HG03558 (cell line): ENCODE results near the gene PRKN.

Experiments
- ATAC-seq: cut with Tn5 transposase; IDR thresholded peaks from one replicate; pipeline ENCODE4 v1.9.1; 2021; ENCODE audit warnings: moderate number of reproducible peaks; ENCODE audit not compliant: unreplicated experiment; ENCODE audit errors: extremely low read depth

Gene PRKN

DNA sequence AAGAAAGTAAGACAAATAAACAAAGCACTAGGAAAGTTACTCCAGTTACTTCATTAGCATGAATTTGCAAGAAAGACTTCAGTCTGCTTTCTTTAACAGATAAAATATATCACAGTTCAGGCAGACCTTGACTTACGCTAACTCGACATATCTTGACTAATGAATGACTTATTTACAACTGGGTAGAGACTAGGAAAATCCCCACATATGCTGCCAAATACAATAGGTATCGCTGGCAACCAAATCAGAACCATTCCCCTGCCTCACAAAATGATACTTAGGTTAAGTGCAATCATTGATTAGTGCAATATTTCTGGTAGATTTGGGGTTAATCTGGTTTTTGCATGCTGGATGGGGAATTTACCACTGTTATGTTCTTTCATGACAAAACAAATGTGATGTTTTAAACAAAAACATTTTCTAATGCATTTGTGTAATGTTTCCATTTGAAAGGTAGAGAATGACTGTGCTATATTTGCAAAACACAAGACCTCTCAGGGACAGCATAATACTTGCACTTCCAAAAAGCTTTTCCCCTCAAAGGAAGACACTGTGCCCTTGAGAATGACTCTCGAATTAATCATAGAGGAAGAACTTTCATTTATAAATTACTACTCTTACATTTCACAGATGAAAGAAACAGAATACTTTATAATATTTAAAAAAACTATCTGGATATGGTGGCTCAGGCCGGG is 101.6 kb downstream of the PRKN start:
- ATAC-seq: no peak

DNA sequence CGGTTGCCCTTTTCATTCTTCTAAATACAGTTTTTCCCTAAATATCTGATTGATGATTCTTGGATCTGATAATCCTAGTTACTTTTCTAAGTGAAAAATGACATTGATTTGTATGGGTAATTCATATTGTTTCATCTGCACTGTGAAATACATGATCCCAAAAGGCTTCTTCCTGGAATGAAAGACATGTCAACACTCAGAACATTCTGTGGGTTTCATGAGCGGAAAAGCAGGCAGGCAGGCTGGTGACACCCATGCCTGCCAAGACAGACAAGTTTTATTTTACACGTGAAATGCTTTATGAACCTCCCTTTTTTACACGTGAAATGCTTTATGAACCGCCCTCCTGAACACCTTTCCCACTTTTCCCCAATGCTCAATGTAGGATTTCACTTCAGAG is 105.0 kb downstream of the PRKN start:
- ATAC-seq: no peak

DNA sequence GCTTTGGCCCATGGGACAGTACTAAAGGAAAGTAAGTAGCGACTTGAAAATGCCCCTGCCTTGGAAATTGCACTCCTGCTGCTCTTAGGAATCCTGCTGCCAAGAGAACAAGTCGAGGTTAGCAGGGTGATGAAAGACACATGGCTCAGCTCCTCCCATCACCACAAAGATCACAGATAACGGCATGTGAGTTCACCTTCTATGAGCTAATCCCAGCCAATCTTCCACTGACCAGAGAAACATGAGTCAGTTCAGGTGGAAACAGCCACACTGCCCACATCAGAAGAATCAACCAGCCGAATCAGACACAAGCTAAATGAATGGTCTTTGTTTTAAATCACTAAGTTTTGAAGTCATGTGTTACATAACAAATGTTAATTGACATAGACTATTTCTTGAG is 106.3 kb downstream of the PRKN start:
- no peak for ATAC-seq

DNA sequence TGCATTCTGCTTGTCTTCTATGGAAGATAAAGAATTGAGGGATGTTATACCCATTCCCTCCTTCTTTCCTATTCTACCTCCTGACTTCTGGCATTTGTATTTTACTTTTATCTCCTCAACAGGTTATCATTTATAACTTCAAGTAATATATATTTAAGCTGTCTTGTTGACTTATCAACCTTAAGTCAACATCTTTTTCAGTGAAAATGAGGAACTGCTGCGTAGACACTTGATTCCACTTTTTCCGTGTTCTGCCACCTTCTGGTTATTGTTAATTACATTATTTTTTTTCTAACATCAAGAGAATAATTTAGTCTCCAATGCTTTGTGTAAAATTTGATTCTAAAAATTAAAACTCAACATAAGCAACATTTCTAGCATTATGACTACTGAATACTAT is 107.5 kb downstream of the PRKN start:
- no peak for ATAC-seq

DNA sequence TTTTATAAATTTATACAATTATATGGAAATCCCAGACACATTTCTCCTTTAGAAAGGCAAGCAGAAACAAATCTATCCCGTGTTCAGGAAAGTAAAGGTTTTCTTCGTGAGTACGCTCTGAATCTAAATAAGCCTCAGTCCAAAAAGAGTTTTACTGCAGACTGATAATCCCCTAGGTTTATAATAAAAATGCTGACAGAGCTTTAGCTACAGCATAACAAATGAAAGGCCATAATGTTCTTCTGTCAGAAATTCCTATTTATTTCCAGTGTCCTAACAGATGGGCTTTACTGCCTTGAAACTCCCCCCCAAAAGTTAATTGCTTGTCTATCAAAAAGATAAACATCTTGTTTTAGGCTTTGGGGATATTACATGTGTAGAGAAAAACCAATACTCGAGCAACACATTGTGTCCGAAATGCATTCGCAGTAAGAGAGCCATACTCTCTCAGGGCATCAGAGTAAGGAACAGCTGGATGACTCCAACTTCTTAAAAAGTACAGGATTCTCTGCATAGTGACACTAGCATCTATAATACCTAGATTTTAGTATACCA is 109.0 kb downstream of the PRKN start:
- no peak for ATAC-seq

DNA sequence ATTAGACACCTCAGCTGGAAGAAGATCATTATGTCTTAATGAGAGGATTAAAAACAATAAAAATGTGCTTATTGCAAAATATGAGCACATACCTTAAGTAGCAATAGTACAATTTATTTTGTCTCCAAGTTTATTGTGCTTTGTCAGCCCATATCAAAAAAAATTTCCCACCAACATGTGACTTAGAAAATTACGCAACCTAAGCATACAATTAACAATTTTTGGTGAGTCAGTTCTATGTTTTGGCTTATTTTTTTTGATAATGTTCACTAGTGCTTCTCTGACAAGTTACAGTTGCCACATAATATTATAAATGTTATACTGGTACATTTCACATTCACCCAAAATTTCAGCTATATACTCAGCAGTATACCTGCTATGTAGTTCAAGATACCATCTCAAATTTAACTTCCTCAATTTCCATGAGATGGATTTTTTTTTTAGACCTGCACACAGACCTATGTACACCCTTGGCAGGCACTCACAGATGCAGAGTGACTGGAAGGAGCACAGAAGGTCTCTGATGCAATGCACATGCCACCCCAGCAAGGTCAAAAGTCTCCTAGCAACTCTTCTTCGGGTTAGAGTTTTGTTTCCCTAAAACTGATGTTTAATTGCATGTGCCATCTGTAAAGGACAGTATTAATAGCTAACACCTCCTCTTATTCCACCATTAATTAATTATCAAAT is 112.4 kb downstream of the PRKN start:
- no peak for ATAC-seq

DNA sequence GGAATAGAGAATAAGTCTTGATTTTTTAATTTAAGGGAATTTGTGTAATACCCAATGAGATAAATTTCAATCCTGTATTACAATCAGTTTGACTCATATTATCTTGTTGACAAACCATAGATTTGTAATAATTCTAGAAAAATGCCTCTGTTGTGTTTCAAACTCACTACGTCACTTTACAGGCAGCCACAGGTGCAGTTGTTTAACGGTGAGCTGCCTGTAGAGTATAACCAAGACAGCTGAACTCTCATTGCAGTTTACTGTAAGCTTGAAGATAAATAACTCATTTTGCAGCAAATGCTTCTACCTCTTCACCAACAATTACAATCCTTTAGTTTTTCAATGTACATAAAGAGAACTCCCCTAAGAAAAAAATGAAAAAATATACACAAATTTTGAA is 114.3 kb downstream of the PRKN start:
- no peak for ATAC-seq

DNA sequence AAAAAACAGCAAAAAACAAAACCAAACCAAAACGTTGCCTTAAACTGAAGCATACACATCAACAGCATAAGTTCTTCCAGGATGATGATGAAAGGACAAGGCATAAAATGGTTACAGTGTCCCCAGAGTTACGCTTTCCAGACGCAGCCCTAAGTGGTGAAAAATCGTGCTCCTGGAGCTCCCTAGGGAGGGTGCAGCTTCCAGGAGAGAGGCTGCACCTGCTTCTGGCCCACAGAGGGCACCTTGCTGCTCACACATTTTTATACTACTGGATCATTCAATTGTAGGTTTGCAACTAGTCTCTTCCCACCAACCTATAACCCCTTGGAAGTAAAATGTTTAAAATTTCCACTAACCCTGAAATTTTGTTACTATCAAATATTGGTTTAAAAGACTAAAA is 115.0 kb downstream of the PRKN start:
- no peak for ATAC-seq

DNA sequence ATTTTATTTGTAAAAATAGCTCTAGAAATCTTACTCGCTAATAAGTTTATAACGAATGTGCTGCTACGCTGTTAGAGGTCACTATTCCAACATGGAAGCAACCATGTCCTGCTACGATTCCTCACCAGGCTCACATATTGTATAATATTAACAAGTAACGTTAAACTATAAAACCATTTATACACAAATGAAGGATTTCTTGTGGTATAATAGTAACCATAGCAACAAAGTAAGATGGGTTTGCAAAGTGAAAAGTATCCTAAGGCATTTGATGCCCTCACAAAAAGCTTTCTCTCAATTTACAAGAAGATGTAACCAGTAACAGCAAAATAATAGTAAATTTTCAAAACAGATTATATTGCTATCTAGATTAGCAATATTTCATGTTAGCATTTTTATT is 117.2 kb downstream of the PRKN start:
- no peak for ATAC-seq

DNA sequence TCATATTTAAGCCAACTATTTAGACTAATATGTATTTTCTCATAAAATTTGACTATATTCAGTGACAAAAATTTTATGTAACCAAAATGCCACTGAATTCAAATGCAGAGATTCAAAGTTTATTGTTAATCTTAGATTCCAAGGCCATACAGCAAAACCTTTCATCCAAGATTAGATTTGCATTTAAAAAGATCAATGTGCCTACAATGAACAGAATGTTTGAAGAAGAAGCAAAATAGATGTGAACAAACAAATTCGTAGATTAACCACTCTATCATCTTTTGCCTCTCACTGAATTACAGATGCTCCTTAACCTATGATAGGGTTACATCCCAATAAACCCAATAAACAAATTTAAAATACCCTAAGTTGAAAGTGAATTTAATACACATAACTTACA is 121.7 kb downstream of the PRKN start:
- ATAC-seq: no peak

DNA sequence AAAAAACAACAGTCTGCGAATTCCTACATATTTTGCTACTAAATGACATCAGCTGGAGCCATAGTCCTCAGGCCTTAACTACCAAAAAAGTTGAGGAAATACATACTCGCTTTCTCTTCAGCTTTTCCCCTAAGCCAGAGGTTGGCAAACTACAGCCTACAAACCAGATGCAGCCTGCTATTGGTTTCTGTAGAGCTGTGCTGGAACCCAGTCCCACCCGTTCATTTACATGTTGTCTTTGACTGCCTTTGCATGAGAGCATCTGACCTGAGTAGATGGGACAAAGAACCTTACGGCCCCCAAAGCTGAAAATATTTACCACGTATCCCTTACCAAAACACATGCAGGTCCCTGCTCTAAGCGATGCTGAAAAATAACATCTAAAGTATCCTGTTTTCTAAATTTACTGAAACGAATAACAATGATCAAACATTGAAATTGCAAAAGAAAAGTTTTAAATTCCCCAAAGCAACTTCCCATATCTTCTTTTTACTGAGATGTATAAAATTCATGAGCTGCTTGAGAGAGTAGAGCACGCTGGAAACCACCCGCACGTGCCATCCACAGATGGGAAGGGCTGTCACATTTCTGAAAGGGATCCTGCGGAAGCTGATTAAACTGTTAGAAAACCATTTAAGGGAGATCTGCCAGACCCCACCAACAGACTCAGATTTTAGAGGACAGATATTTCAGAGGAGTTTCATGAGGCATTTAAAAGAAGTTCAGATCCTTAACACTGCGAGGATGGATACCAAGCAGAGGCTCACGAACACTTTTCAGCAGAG is 124.1 kb downstream of the PRKN start:
- ATAC-seq: no peak

DNA sequence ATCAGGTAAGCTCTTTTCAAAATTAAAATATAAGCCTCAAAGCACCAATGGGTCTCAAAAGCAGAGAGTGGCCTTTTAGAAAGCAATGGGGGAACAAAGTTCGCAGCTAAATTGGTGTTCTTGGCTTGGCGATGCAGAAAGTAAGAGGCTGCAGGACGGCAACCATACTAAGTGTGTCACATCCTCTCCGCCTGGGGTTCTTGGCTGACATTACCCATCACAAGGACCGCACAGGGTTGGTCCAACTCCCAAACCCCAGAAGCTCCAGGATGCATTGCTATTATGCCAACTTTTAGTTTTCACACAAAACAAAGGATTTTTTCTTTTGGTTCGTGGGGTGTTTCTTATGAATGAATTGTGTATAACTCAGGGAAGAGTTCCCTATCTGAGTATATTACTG is 124.8 kb downstream of the PRKN start:
- ATAC-seq: no peak

DNA sequence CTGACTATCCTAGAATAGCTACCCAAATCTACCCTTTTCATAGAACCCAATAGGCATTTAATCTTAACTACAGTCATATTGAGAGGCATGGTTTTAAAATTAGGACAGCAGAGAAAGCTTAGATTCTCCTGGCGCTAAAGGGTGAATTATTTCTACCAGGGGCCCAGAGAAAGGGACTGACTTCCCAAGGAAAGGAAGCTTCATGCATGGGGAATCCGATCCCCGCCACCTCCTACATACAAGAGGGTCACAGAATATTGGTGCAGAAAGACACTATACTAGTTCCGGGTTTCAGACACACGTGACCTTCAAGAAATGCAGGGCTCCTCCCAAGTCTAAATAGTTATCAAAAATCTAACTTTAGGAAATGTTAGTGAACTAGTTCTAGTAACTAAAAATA is 130.9 kb downstream of the PRKN start:
- no peak for ATAC-seq

DNA sequence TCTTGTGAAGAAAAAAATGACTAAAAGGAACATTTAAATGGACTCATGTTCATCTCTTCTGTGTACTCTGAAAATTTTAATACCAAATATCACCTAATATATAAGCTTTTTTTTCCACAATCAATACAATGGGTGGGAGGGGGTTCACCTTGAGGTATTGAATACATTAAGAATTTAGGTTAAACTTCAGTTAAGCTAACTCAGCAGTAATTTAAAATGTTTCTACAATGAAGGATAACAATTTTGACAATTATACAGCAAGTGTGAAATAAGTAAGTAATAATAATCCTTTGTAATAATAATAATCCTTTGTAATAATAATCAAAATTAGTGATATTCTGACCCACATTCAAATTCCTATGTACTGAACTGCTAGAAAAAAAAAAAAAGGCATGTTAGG is 136.0 kb downstream of the PRKN start:
- no peak for ATAC-seq

DNA sequence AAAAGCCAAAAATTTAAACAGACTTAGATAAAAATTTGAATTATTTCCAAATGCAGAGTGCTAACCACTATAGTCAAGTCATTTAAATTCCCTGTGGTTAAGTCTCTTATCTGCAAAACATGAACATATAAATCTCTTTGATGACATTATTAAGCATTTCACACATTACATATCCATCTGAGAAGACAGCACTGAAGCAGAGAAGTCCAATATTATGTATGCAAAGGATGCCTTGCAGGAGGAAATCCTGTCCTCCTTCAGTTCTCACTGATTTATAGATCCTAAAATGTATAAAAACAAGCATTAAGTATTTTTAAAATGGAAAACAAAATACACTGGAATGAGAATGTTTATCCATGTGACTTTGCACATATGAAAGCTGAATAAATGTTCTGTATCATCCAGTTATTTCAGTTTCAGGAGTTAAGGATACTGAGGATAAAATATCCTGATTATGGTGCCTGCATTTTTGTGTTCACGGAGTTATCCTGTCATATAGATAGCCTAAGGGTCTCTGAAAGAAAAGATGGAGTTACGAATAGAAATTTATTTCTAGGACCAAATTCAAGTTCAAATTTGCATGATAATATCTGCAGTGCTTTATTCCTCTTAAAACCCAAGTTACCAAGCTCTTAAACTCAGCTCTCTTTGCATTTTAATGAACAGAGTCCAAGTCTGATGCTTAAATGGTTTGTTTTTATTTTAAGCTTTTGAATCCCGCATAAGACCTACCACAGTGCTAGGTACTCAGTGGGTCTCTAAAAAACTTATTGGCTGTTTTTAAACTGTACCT is 145.4 kb downstream of the PRKN start:
- ATAC-seq: no peak

DNA sequence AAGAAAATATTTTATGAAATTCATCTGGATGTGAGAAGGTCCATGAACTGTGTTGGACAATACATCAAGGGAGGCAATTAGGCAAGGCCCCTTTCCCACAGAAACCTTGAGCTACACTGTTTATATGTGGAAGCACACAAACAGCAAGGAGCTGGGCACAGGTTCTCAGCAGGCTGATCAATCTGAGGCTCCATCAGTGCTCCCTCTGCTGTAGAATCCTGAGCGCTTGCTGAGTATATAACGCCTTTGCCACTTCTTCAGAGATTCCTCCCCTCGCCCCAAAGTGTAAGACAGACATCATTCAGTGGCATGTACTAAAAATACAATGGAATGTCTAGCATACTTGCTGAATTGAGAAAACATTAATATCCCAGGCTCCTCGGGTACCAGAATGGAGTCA is 146.9 kb downstream of the PRKN start:
- no peak for ATAC-seq

DNA sequence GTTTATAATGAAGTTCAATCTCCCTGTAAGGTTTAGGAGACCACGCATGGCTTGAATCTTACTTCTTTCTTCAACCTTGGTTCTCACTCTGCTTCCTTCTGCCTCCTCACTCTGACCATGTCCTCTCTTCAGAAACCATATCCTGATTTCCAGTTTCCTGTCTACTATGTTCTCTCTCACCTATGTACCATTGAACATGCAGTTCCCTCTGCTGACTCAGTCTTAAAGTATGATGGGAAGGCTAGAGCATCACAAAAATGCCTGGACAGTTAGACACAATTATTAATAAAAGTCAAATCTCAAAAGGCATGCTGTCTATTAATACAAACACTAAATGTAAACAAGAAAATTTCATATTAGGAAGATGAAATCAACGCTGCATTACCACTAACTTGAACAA is 151.6 kb downstream of the PRKN start:
- no peak for ATAC-seq

DNA sequence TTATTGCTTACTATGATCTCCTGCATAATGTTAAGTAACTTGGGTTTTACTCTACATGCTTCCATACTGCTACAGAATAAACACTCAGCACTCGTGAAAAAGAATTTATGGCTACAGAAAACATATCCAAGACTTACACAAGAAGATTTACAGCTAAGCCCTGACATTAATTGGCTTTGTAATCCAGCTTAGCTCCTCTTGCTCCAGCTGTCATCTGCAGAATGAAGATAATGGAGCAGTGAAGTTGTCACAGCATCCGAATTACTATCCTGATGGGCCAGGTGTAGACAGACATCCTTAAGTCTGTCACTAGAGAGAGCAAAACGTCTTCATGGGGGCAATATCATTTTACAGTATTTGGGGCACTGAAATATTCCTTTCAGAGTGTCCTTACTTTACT is 155.3 kb downstream of the PRKN start:
- no peak for ATAC-seq

DNA sequence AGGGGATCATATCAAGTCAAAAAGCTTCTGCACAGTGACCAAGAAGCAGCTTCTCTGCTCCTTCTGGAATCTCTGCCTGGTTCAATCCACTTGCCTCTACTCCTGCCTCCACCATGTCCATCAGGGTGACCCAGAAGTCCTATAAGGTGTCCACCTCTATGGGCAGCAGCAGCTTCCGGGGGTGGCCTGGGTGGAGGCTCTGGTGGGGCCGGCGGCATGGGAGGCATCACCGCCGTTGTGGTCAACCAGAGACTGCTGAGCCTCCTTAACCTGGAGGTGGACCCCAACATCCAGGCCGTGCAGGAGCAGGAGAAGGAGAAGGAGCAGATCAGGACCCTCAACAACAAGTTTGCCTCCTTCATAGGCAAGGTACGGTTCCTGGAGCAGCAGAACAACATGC is 159.3 kb downstream of the PRKN start:
- no peak for ATAC-seq

DNA sequence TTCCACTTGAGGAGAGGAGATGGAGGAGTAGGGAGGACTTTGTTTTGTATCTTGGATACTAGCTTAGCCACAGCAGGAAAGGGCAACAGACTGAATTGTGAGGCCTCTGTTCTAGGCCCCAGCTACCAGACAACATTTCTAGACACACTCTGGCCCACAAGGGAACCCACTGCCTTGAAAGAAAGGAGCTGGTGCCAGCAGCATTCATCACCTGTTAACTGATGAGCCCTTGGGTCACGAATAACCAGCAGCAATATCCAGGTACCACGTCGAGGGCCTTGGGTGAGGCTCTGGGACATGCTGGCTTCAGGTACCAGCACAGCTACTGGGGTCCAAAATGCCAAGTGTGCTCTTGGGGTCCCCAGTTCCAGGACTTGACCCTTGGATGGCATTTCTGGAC is 165.5 kb downstream of the PRKN start:
- no peak for ATAC-seq
